Ectodermal cell (in vitro differentiated cells): ENCODE results near the gene DEF6.
"Not testable (repeated sequence)": the region's sequence is repeated elsewhere in the genome, so short reads cannot be mapped to it uniquely, and the experiment has no call there.

Experiments used
- H3K27ac ChIP-seq: 2 replicates; pipeline ENCODE4 v1.7.0; 2013; ENCODE audit warnings: mild to moderate bottlenecking, low read depth, low read length; ENCODE audit not compliant: insufficient read depth, poor library complexity, severe bottlenecking
- H3K27me3 ChIP-seq: 2 replicates; pipeline ENCODE4 v1.7.0; 2013; ENCODE audit warnings: mild to moderate bottlenecking, low read length; ENCODE audit not compliant: insufficient read depth, control insufficient read depth, poor library complexity, severe bottlenecking
- H3K36me3 ChIP-seq: one replicate; pipeline ENCODE4 v1.7.0; 2013; ENCODE audit warnings: low read length; ENCODE audit not compliant: control insufficient read depth, insufficient read depth
- H3K4me1 ChIP-seq: one replicate; pipeline ENCODE4 v1.7.0; 2013; ENCODE audit warnings: low read length; ENCODE audit not compliant: control insufficient read depth, insufficient read depth
- H3K4me3 ChIP-seq: 2 replicates; pipeline ENCODE4 v1.7.0; 2013; ENCODE audit warnings: low read depth, low read length, control low read depth; ENCODE audit not compliant: insufficient read depth
- H3K9me3 ChIP-seq: 2 replicates; pipeline ENCODE4 v1.7.0; 2013; ENCODE audit warnings: mild to moderate bottlenecking, low read length, moderate library complexity; ENCODE audit not compliant: control insufficient read depth
- WGBS, 2 experiments: methylation state at CpG; one replicate each; pipeline ENCODE4 v1.1.7; 2013; ENCODE audit warnings: missing lambda C conversion rate in 2 of 2; 5-methylcytosine and 5-hydroxymethylcytosine counted together

The DEF6 gene

DNA sequence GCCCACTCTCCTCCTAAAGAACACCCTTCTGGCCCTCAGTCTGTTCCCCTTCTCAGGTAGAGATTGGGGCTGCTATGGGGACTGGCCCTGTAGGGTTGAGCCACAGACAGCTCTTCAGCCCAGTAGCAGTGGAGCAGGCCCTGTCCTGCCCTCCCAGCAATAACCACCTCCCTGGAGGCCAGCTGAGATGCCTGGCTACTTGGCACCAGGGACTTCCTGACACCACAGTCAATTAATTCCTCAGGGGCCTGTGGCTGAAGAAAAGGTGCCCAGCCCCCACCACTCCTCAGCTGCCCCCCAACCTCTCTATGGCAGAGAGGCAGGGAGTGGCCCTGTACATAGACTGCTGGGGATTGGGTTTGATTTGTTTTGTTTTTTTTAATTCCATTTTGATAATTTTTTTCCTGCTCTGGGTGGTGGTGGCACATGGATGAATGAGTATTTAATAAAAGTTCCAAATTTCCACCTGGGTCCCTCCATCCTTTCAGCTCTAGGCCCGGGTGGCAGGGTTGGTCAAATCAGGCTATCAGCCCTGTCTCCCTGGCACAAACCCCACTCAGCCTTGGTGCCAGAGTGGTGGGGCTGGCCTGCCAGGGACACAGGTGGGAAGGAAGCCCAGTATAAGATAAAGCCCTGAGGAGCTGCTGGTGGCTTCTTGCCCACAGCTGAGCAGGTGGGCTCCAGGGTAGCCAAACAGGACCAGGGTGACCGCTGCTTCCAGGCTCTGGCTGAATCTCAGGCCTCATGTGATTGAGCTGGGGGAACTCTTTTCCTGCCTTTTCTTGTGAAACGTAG is 1.9 kb upstream of the DEF6 start:
- Histone ChIP-seq H3K27ac (no peak overlapping the region), H3K36me3 (peaks cover 29% of the 10 kb centered on the region), H3K4me1 (peaks cover 5% of the 10 kb centered on the region), H3K4me3 (no peak overlapping the region), H3K27me3 (no peaks in the 10 kb centered on the region), H3K9me3 (no peaks in the 10 kb centered on the region)
- WGBS, 2 experiments: 63 to 67% methylated on average over 3 of the region's 3 CpGs

DNA sequence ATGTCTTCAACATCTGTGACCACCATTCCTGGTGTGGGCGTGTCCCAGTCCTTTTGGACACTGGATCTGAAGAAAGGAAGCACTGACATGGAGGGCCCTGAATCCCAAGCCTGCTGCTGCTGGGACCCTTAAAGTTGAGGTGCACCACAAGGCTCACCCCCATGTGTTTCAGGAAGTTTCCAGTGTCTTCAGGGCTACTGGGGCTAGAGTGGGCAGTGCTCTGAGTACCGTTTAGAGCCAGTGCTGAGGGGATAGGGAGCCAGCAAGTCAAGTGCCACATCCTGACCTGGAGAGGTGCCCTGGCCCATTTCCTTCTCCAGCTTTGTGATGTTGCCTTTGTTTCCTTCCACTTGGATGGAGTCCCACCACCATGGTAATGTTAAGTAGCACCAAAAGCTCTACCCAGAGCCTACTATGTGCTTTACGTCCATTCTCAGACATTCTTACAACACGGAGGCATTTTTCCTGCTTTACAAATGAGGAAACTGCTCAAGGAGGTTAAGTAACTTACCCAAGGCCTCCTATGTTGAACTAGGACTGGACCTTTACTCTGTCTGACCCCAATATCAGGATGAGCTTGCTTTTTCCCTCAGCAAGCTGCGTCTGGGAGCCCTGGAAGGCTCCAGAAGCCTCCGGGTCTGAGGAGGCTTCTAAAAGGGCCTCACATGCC is 552 bp upstream of the DEF6 start:
- 82 to 88% methylated on average over 6 of the region's 6 CpGs for WGBS, 2 experiments
- H3K27ac ChIP-seq: no peak overlapping the region
- H3K4me3 ChIP-seq: no peak overlapping the region
- H3K4me1 ChIP-seq: peaks cover 5% of the 10 kb centered on the region
- H3K27me3 ChIP-seq: no peaks in the 10 kb centered on the region
- no peaks in the 10 kb centered on the region for H3K9me3 ChIP-seq
- peaks cover 19% of the 10 kb centered on the region for H3K36me3 ChIP-seq

DNA sequence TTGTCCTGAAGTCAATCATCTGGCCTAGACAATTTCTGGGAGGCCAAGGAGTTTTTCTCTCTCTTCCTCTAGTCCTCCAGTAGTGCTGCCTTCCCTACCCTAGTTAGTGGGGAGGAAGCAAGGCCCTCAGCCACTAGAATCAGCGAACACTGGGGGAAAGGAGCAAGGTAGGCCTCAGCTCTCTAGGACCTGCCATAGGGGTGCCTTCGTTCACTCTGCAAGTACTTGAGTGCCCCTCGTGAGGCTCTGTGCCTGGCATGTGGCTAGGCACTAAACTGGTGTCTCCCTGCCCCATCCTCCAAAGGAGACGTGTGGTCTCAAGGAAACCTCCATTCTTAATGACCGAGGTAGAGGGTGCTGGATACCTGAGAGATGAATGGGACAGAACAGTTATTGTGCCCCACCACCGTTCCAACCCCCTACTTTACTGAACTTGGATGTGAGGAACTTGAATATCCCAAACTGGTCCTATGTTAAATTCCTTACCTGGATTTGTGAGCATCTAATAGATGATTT is 1.1 kb downstream of the DEF6 start:
- Histone ChIP-seq H3K27ac (no peak overlapping the region), H3K36me3 (peaks cover 13% of the 10 kb centered on the region), H3K4me1 (peaks cover 5% of the 10 kb centered on the region), H3K4me3 (no peak overlapping the region), H3K9me3 (no peaks in the 10 kb centered on the region), H3K27me3 (no peaks in the 10 kb centered on the region)
- 95 to 96% methylated on average over 6 of the region's 6 CpGs for WGBS, 2 experiments

GRCh38 chr6:35299674-35300073 is 2.1 kb downstream of the DEF6 start:
- 93 to 94% methylated on average over 4 of the region's 4 CpGs for WGBS, 2 experiments
- Histone ChIP-seq H3K27me3 (no peaks in the 10 kb centered on the region), H3K4me3 (no peak overlapping the region), H3K27ac (no peak overlapping the region), H3K36me3 (peaks cover 13% of the 10 kb centered on the region), H3K4me1 (peaks cover 5% of the 10 kb centered on the region), H3K9me3 (no peaks in the 10 kb centered on the region)

- peaks cover 5% of the 10 kb centered on the region for H3K4me1 ChIP-seq
- H3K4me3 ChIP-seq: no peak overlapping the region
- peaks cover 3% of the 10 kb centered on the region for H3K36me3 ChIP-seq
- no peaks in the 10 kb centered on the region for H3K9me3 ChIP-seq
- H3K27me3 ChIP-seq: no peaks in the 10 kb centered on the region
- no peak overlapping the region for H3K27ac ChIP-seq
These were observed 3.2 kb downstream of the DEF6 start for GRCh38 chr6:35300848-35301247.

DNA sequence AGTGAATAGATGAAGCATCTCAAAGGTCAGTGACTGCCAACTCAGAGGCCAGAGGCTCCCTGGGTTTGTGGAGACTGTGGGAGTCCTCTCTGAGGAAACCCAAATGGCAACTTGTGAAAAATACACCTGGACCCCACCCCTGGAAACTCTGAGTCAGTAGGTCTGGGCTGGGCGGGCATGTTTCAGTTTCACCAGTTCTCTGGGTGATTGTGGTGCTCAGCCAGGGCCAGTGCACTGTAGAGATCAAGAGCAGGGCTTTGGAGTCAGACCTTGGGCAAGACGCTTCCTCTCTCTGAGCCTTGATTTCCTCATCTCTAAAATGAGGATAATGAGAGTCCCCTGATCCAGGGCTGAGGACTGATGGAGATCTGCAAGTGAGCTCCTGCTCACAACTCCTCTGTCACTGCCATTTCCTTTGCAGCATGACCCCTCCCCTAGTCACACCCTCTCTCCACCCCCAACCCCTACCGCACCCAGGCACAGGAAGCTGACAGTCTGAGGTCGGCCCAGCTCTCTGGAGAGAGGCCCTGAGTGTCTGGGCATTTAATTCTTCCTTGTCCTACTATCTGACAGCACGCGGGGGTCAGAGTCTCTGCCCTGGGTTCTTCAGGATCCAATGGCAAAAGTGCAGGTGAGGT is 5.1 kb downstream of the DEF6 start:
- H3K36me3 ChIP-seq: no peaks in the 10 kb centered on the region
- H3K27ac ChIP-seq: no peak overlapping the region
- H3K4me3 ChIP-seq: no peak overlapping the region
- H3K27me3 ChIP-seq: no peaks in the 10 kb centered on the region
- H3K4me1 ChIP-seq: peaks cover 4% of the 10 kb centered on the region
- WGBS, 2 experiments: 41 to 42% methylated on average over 6 of the region's 6 CpGs
- no peaks in the 10 kb centered on the region for H3K9me3 ChIP-seq

GRCh38 chr6:35304299-35304698 is 6.7 kb downstream of the DEF6 start:
- Histone ChIP-seq H3K4me1 (no peaks in the 10 kb centered on the region), H3K9me3 (no peaks in the 10 kb centered on the region), H3K27ac (no peak overlapping the region), H3K36me3 (no peaks in the 10 kb centered on the region), H3K27me3 (no peaks in the 10 kb centered on the region), H3K4me3 (no peak overlapping the region)
- 89 to 95% methylated on average over 1 of the region's 1 CpG for WGBS, 2 experiments

GRCh38 chr6:35305117-35305516 is 7.5 kb downstream of the DEF6 start:
- Histone ChIP-seq H3K27me3 (no peaks in the 10 kb centered on the region), H3K9me3 (no peaks in the 10 kb centered on the region)
- 87 to 92% methylated on average over 6 to 7 of the region's 8 CpGs for whole genome bisulfite sequencing, 2 experiments

GRCh38 chr6:35307138-35307537 is 9.5 kb downstream of the DEF6 start:
- H3K4me1 ChIP-seq, H3K27me3 ChIP-seq, H3K27ac ChIP-seq, H3K9me3 ChIP-seq, H3K4me3 ChIP-seq, H3K36me3 ChIP-seq: not testable (repeated sequence)
- 92 to 93% methylated on average over 15 of the region's 15 CpGs for WGBS, 2 experiments

More at GRCh38 chr6:35305117-35305516, 7.5 kb downstream of the DEF6 start:
- no peaks in the 10 kb centered on the region for H3K4me1 ChIP-seq
- H3K36me3 ChIP-seq: no peaks in the 10 kb centered on the region
- H3K27ac ChIP-seq: no peak overlapping the region
- H3K4me3 ChIP-seq: no peak overlapping the region

- not testable (repeated sequence) for H3K4me3 ChIP-seq, H3K36me3 ChIP-seq, H3K9me3 ChIP-seq, H3K27ac ChIP-seq, H3K27me3 ChIP-seq, H3K4me1 ChIP-seq
- WGBS, 2 experiments: 100% methylated on average over 1 of the region's 2 CpGs; no CpG with 5 or more reads in 1 of the 2 experiments
These were observed 10.9 kb downstream of the DEF6 start for GRCh38 chr6:35308543-35308942.
